Prostate gland (tissue), 2 donors: ENCODE data around the gene CCZ1B.
"Not testable (repeated sequence)": the region's sequence is repeated elsewhere in the genome, so short reads cannot be mapped to it uniquely, and the experiment has no call there.

Source experiments
- CTCF ChIP-seq, 4 experiments: fragments of 200-600 bp in 2 of 4; fragments of 450-650 bp in 2 of 4; sonication (generic) in 2 of 4; IDR thresholded peaks; 1 replicate in 3 of 4; 2 replicates in 1 of 4; pipeline ENCODE4 v1.5.1; 2016 to 2019; ENCODE audit warnings: antibody characterized with exemption in 4 of 4, mild to moderate bottlenecking in 2 of 4, moderate library complexity in 2 of 4
- POLR2A ChIP-seq: fragments of 450-650 bp; IDR thresholded peaks from one replicate; pipeline ENCODE4 v1.6.1; 2016; ENCODE audit warnings: antibody characterized with exemption, mild to moderate bottlenecking

DNA sequence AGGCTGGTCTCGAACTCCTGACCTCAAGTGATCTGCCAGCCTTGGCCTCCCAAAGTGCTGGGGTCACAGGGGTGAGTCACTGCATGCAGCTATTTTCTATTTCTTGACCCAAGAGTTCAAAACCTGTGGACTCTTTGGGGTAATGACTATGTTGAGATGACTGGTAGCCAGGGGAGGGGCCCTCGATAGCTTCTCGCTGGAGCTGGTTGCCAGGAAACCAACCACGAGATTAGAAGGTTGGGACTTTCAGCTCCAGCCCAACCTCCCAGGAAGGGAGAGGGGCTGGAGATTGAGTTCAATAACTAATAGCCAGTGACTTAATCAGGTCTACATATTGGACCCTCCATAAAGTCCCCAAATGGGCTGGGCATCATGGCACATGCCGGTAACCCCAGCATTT lies 28.9 kb downstream of the CCZ1B start:
- not testable (repeated sequence) for TF ChIP-seq CTCF (IDR thresholded peaks at IDR 0.05); POLR2A
